Stimulated activated CD4-positive, alpha-beta T cell treated with anti-CD3 and anti-CD28 coated beads, TNF-alpha, amount 100 ng/mL, for 48 hours (primary cell): Measurements from ENCODE around the gene BRCA2.
A peak's percentile ranks its signal among the peaks of the same experiment; 100 is the strongest.

Experiments
- DNase-seq, 3 donors: peaks; one replicate each; pipeline ENCODE4 v3.0.0-alpha.2; 2020; ENCODE audit warnings: low read depth in 3 of 3

BRCA2 gene

GRCh38 chr13:32384702-32385101 is 69.4 kb downstream of the BRCA2 start:
- no peak for DNase-seq

GRCh38 chr13:32385410-32385809 is 70.1 kb downstream of the BRCA2 start:
- DNase-seq: no peak

GRCh38 chr13:32390048-32390447 is 74.7 kb downstream of the BRCA2 start:
- no peak for DNase-seq

GRCh38 chr13:32390484-32390883 is 75.2 kb downstream of the BRCA2 start:
- DNase-seq: no peak

- DNase-seq: no peak
Observed at GRCh38 chr13:32391101-32391619, 75.9 kb downstream of the BRCA2 start.

- no peak for DNase-seq
Observed at GRCh38 chr13:32403108-32403507, 87.8 kb downstream of the BRCA2 start.

- DNase-seq: no peak
Observed at GRCh38 chr13:32407854-32408253, 92.5 kb downstream of the BRCA2 start.

GRCh38 chr13:32408296-32409000 is 93.1 kb downstream of the BRCA2 start:
- DNase-seq: no peak

- DNase-seq: no peak
Observed at GRCh38 chr13:32409001-32409313, 93.6 kb downstream of the BRCA2 start.

GRCh38 chr13:32409561-32410421 is 94.5 kb downstream of the BRCA2 start:
- no peak for DNase-seq

- DNase-seq: no peak
Observed at GRCh38 chr13:32413284-32413683, 98.0 kb downstream of the BRCA2 start.

- no peak for DNase-seq
Observed at GRCh38 chr13:32414580-32414979, 99.3 kb downstream of the BRCA2 start.

- DNase-seq: no peak
Observed at GRCh38 chr13:32415019-32415418, 99.7 kb downstream of the BRCA2 start.

- DNase-seq: no peak
Observed at GRCh38 chr13:32417995-32418394, 102.7 kb downstream of the BRCA2 start.

GRCh38 chr13:32419862-32420261 is 104.6 kb downstream of the BRCA2 start:
- DNase-seq: no peak

- no peak for DNase-seq
Observed at GRCh38 chr13:32423592-32423991, 108.3 kb downstream of the BRCA2 start.

GRCh38 chr13:32425158-32425557 is 109.8 kb downstream of the BRCA2 start:
- no peak for DNase-seq

- DNase-seq: peak in 1 of 3 donors; percentile 15
Observed at GRCh38 chr13:32426191-32426989, 111.1 kb downstream of the BRCA2 start.

GRCh38 chr13:32426990-32427851 is 111.9 kb downstream of the BRCA2 start:
- peak in 1 of 3 donors; percentile 53 for DNase-seq

GRCh38 chr13:32427852-32428580 is 112.7 kb downstream of the BRCA2 start, which contains the start of gene N4BP2L1:
Gene N4BP2L1, minus strand, starts transcription at chr13:32428130. Its CDS starts 48 bp downstream, at chr13:32428082.
- DNase-seq: peak; percentile 75 to 83 (median 76)
